Astrocyte (in vitro differentiated cells and primary cell): ENCODE measurements around the gene ERRFI1. TPM values are rescaled to one million over a fixed set of nuclear protein-coding genes. Genes with fewer than 3 reads are reported as not detected.

ENCODE experiments used
- DNase-seq: peaks from one replicate; pipeline ENCODE4 v3.0.0-alpha.2; 2010; ENCODE audit warnings: low read depth
- FAIRE-seq: peaks from 2 replicates; lab custom pipeline; 2011; peaks lifted over from hg19 to GRCh38; lab: Jason Lieb, UNC
- H2AFZ ChIP-seq: 2 replicates; pipeline ENCODE4 v1.6.0; 2012; ENCODE audit warnings: low read depth, low read length, inconsistent platforms
- H3K27ac ChIP-seq: 2 replicates; pipeline ENCODE4 v1.5.1; 2011; ENCODE audit warnings: low read depth, low read length, inconsistent platforms
- H3K27me3 ChIP-seq: 2 replicates; pipeline ENCODE4 v1.6.0; 2011; ENCODE audit warnings: low read length, inconsistent platforms; ENCODE audit not compliant: insufficient read depth
- H3K36me3 ChIP-seq: 2 replicates; pipeline ENCODE4 v1.5.1; 2011; ENCODE audit warnings: low read length, inconsistent platforms; ENCODE audit not compliant: insufficient read depth
- H3K4me1 ChIP-seq: 2 replicates; pipeline ENCODE4 v1.5.1; 2011; ENCODE audit warnings: low read length, inconsistent platforms; ENCODE audit not compliant: insufficient read depth
- H3K4me2 ChIP-seq: 2 replicates; pipeline ENCODE4 v1.6.0; 2012; ENCODE audit warnings: low read length, inconsistent platforms
- H3K4me3 ChIP-seq: 2 replicates; pipeline ENCODE4 v1.5.1; 2011; ENCODE audit warnings: low read depth, mild to moderate bottlenecking, low read length, inconsistent platforms; ENCODE audit not compliant: insufficient read depth
- H3K79me2 ChIP-seq: 2 replicates; pipeline ENCODE4 v1.6.0; 2012; ENCODE audit warnings: mild to moderate bottlenecking, low read length, inconsistent platforms; ENCODE audit not compliant: insufficient read depth
- H3K9ac ChIP-seq: 2 replicates; pipeline ENCODE4 v1.6.0; 2012; ENCODE audit warnings: mild to moderate bottlenecking, low read length, inconsistent platforms
- H3K9me3 ChIP-seq: 2 replicates; pipeline ENCODE4 v1.5.1; 2012; ENCODE audit warnings: low read depth, mild to moderate bottlenecking, low read length, inconsistent platforms; ENCODE audit not compliant: insufficient read depth
- H4K20me1 ChIP-seq: 2 replicates; pipeline ENCODE4 v1.6.0; 2012; ENCODE audit warnings: low read length, inconsistent platforms; ENCODE audit not compliant: insufficient read depth
- H3K27ac Mint-ChIP-seq: one replicate; pipeline ENCODE4 v1.8.0; 2021; ENCODE audit warnings: mild to moderate bottlenecking, mixed read lengths; ENCODE audit not compliant: unreplicated experiment
- H3K27me3 Mint-ChIP-seq: one replicate; pipeline ENCODE4 v1.8.0; 2021; ENCODE audit warnings: low read depth, mixed read lengths; ENCODE audit not compliant: unreplicated experiment
- H3K36me3 Mint-ChIP-seq: one replicate; pipeline ENCODE4 v1.8.0; 2021; ENCODE audit warnings: low read depth, mixed read lengths; ENCODE audit not compliant: unreplicated experiment
- H3K4me1 Mint-ChIP-seq: one replicate; pipeline ENCODE4 v1.8.0; 2021; ENCODE audit warnings: low read depth, mixed read lengths; ENCODE audit not compliant: unreplicated experiment
- H3K4me3 Mint-ChIP-seq: one replicate; pipeline ENCODE4 v1.8.0; 2021; ENCODE audit warnings: mild to moderate bottlenecking, moderate library complexity, mixed read lengths; ENCODE audit not compliant: unreplicated experiment
- H3K9me3 Mint-ChIP-seq: one replicate; pipeline ENCODE4 v1.8.0; 2021; ENCODE audit warnings: mild to moderate bottlenecking, mixed read lengths; ENCODE audit not compliant: unreplicated experiment
- CTCF ChIP-seq: IDR thresholded peaks from 2 replicates; pipeline ENCODE4 v1.5.1; 2011; ENCODE audit warnings: low read depth, mild to moderate bottlenecking, inconsistent platforms, low read length, moderate library complexity; ENCODE audit not compliant: insufficient read depth
- EZH2 ChIP-seq: IDR thresholded peaks from 2 replicates; pipeline ENCODE4 v1.6.1; 2012; ENCODE audit warnings: mild to moderate bottlenecking, low read length, inconsistent platforms; ENCODE audit not compliant: insufficient read depth
- total RNA-seq: library from RNA; stranded (reverse); gene quantifications from 2 replicates; pipeline ENCODE4 v1.2.1, GENCODE V29; 2021

The ERRFI1 gene
- total RNA-seq, 1 donor from 2014 or later = 81.5 TPM

- Histone ChIP-seq H3K4me3 (no peak overlapping the region), H2AFZ (no peak overlapping the region), H3K9ac (no peak overlapping the region), H3K36me3 (peaks cover 50% of the 10 kb centered on the region), H3K27ac (no peak overlapping the region), H3K79me2 (peaks cover 42% of the 10 kb centered on the region), H3K9me3 (no peaks in the 10 kb centered on the region), H3K27me3 (no peaks in the 10 kb centered on the region), H4K20me1 (peaks cover 40% of the 10 kb centered on the region), H3K4me1 (no peaks in the 10 kb centered on the region), H3K4me2 (no peak overlapping the region)
- no peak for FAIRE-seq
- H3K9me3 Mint-ChIP-seq = no peaks in the 10 kb centered on the region
- no peak overlapping the region for H3K4me3 Mint-ChIP-seq
- no peak overlapping the region for H3K27ac Mint-ChIP-seq
- no peak for DNase-seq
- peaks cover 3% of the 10 kb centered on the region for H3K4me1 Mint-ChIP-seq
- peaks cover 16% of the 10 kb centered on the region for H3K36me3 Mint-ChIP-seq
- no peaks in the 10 kb centered on the region for H3K27me3 Mint-ChIP-seq
- no peak for TF ChIP-seq EZH2
- TF ChIP-seq CTCF = no peak
These were observed 55.9 kb downstream of the ERRFI1 start for GRCh38 chr1:7970246-7970645.

GRCh38 chr1:7967651-7968050, 58.5 kb downstream of the ERRFI1 start:
- Histone ChIP-seq H3K27me3 (no peaks in the 10 kb centered on the region), H3K9ac (no peak overlapping the region), H3K4me3 (no peak overlapping the region), H2AFZ (no peak overlapping the region), H3K36me3 (peaks cover 59% of the 10 kb centered on the region), H3K9me3 (no peaks in the 10 kb centered on the region), H4K20me1 (peaks cover 44% of the 10 kb centered on the region), H3K27ac (no peak overlapping the region), H3K4me2 (no peak overlapping the region), H3K4me1 (no peaks in the 10 kb centered on the region), H3K79me2 (peaks cover 61% of the 10 kb centered on the region)
- no peak for TF ChIP-seq EZH2
- H3K4me1 Mint-ChIP-seq = peaks cover 4% of the 10 kb centered on the region
- no peaks in the 10 kb centered on the region for H3K9me3 Mint-ChIP-seq
- peaks cover 17% of the 10 kb centered on the region for H3K36me3 Mint-ChIP-seq
- DNase-seq = no peak
- no peak overlapping the region for H3K4me3 Mint-ChIP-seq
- no peak for FAIRE-seq
- no peaks in the 10 kb centered on the region for H3K27me3 Mint-ChIP-seq
- no peak overlapping the region for H3K27ac Mint-ChIP-seq

- Histone ChIP-seq H4K20me1 (peaks cover 42% of the 10 kb centered on the region), H3K9me3 (no peaks in the 10 kb centered on the region), H2AFZ (no peak overlapping the region), H3K36me3 (peaks cover 55% of the 10 kb centered on the region), H3K27me3 (no peaks in the 10 kb centered on the region), H3K4me3 (no peak overlapping the region), H3K9ac (no peak overlapping the region), H3K79me2 (peaks cover 65% of the 10 kb centered on the region), H3K4me1 (peaks cover 3% of the 10 kb centered on the region), H3K27ac (no peak overlapping the region), H3K4me2 (no peak overlapping the region)
- DNase-seq (no peak), FAIRE-seq (no peak)
- H3K4me3 Mint-ChIP-seq = no peak overlapping the region
- TF ChIP-seq CTCF (no peak), EZH2 (no peak)
- H3K27ac Mint-ChIP-seq = no peak overlapping the region
- peaks cover 4% of the 10 kb centered on the region for H3K4me1 Mint-ChIP-seq
- no peaks in the 10 kb centered on the region for H3K9me3 Mint-ChIP-seq
- peaks cover 17% of the 10 kb centered on the region for H3K36me3 Mint-ChIP-seq
- no peaks in the 10 kb centered on the region for H3K27me3 Mint-ChIP-seq
These were observed 58.9 kb downstream of the ERRFI1 start for GRCh38 chr1:7967196-7967595.
